ENCODE data around the gene LAMTOR4.

LAMTOR4 gene

DNA sequence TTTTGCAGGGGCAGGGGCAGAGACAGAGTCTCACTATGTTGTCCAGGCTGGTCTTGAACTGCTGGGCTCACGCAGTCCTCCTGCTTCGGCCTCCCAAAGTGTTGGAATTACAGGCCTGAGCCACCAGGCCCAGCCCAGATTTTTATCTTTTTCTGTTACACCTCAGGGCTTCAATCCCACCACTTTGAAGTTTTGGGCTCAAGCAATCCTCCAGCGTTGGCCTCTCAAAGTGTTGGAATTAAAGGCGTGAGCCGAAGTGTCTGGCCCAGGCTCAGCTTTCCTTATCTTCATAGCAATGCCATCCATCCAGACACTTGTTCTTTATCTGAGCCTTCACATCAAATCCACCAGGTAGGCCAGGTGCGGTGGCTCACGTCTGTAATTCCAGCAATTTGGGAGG, 33.7 kb upstream of the LAMTOR4 start:
- TF ChIP-seq, protein P1, sequence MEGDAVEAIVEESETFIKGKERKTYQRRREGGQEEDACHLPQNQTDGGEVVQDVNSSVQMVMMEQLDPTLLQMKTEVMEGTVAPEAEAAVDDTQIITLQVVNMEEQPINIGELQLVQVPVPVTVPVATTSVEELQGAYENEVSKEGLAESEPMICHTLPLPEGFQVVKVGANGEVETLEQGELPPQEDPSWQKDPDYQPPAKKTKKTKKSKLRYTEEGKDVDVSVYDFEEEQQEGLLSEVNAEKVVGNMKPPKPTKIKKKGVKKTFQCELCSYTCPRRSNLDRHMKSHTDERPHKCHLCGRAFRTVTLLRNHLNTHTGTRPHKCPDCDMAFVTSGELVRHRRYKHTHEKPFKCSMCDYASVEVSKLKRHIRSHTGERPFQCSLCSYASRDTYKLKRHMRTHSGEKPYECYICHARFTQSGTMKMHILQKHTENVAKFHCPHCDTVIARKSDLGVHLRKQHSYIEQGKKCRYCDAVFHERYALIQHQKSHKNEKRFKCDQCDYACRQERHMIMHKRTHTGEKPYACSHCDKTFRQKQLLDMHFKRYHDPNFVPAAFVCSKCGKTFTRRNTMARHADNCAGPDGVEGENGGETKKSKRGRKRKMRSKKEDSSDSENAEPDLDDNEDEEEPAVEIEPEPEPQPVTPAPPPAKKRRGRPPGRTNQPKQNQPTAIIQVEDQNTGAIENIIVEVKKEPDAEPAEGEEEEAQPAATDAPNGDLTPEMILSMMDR (IDR thresholded peaks at IDR 0.05; ENCODE audit: control insufficient read depth, extremely low read depth, insufficient read depth) = no peak
- H3K4me3 ChIP-seq (ENCODE audit: low read depth, low read length) = no peak overlapping the region
- DNase-seq (ENCODE audit: low read depth) = no peak

- TF ChIP-seq, protein P1 (IDR thresholded peaks at IDR 0.05; ENCODE audit: control insufficient read depth, extremely low read depth, insufficient read depth) = no peak
- peak overlapping the region; percentile 89 for H3K4me3 ChIP-seq (ENCODE audit: low read depth, low read length)
- no peak for DNase-seq (ENCODE audit: low read depth)
These were observed 30.2 kb upstream of the LAMTOR4 start for GRCh38 chr7:100118388-100119071.

DNA sequence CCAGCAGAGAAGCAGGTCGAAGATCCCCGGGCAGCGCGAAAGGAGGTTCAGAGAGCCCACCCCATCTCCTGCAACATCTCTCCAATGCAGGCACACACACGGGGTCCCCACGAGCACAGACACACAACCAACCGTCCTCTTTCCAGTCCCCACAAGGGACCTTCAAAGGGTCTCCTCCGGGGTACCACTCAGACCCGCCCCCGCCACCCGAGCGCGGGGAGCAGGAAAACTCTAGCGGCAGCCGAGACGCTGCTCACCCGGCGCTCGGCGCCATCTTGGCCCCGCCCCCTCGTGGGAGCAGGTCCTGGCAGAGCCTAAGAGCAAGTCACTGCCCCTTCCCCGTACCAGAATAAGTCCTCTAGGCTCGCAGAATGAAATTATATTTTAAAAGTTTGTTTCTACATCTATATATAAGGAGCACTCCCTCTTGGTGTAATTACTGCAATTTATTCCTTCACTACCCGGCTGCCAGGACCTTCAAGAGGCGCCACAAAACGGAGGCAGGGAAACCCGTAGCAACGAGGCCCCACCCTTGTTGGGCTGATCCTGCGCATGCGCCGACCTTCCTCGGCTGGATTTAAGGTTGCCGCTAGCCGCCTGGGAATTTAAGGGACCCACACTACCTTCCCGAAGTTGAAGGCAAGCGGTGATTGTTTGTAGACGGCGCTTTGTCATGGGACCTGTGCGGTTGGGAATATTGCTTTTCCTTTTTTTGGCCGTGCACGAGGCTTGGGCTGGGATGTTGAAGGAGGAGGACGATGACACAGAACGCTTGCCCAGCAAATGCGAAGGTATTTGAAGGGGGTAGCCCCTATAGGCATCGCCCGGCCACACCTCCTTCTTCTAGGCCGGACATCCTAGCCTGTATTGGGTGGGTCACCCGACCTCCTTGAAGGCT, 29.4 kb upstream of the LAMTOR4 start, which contains the start of the genes CNPY4 and TAF6:
Gene CNPY4 (plus strand): TSS at position 563 of the 898 bp plus-strand sequence. CDS start 111 bp downstream, at position 674.
Gene TAF6 (minus strand): TSS at position 287 of the 898 bp plus-strand sequence. CDS start 5,149 bp downstream, outside the sequence.
- TF ChIP-seq, protein P1 (IDR thresholded peaks at IDR 0.05; ENCODE audit: control insufficient read depth, extremely low read depth, insufficient read depth) = no peak
- peak within 1 kb of the TSS; percentile 89 for H3K4me3 ChIP-seq (ENCODE audit: low read depth, low read length)
- peak; percentile 83 for DNase-seq (ENCODE audit: low read depth)

- no peak for DNase-seq (ENCODE audit: low read depth)
- TF ChIP-seq, protein P1 (IDR thresholded peaks at IDR 0.05; ENCODE audit: control insufficient read depth, extremely low read depth, insufficient read depth) = no peak
- H3K4me3 ChIP-seq (ENCODE audit: low read depth, low read length) = peak overlapping the region; percentile 89
These were observed 28.6 kb upstream of the LAMTOR4 start for GRCh38 chr7:100119970-100120732.

- DNase-seq (ENCODE audit: low read depth) = no peak
- H3K4me3 ChIP-seq (ENCODE audit: low read depth, low read length) = no peak overlapping the region
These were observed 28.0 kb upstream of the LAMTOR4 start for GRCh38 chr7:100120733-100121036.

DNA sequence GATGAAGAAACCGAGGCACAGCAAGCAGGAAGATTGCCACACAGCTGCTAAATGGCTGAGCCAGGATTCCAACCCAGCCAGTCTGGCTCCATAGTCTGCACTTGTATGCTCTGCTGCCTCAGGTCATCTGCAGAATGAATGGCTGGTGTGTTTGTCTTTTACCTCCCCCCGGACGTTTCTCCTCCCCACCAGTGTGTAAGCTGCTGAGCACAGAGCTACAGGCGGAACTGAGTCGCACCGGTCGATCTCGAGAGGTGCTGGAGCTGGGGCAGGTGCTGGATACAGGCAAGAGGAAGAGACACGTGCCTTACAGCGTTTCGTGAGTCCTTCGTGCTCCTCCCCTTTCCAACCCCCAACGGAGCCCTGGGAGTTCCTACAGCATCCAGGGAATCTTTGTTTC, 26.7 kb upstream of the LAMTOR4 start:
- no peak overlapping the region for H3K4me3 ChIP-seq (ENCODE audit: low read depth, low read length)
- TF ChIP-seq, protein P1 (IDR thresholded peaks at IDR 0.05; ENCODE audit: control insufficient read depth, extremely low read depth, insufficient read depth) = no peak
- DNase-seq (ENCODE audit: low read depth) = no peak

More at GRCh38 chr7:100120733-100121036, 28.0 kb upstream of the LAMTOR4 start:
- TF ChIP-seq, protein P1 (IDR thresholded peaks at IDR 0.05; ENCODE audit: control insufficient read depth, extremely low read depth, insufficient read depth) = no peak
